GM15510 (cell line): ENCODE measurements around the gene RASA2.

Experiments
- POLR2A ChIP-seq: IDR thresholded peaks from 3 replicates; pipeline ENCODE4 v1.6.1; 2011; ENCODE audit warnings: borderline replicate concordance; ENCODE audit not compliant: insufficient read length; ENCODE audit errors: extremely low read depth

The RASA2 gene

DNA sequence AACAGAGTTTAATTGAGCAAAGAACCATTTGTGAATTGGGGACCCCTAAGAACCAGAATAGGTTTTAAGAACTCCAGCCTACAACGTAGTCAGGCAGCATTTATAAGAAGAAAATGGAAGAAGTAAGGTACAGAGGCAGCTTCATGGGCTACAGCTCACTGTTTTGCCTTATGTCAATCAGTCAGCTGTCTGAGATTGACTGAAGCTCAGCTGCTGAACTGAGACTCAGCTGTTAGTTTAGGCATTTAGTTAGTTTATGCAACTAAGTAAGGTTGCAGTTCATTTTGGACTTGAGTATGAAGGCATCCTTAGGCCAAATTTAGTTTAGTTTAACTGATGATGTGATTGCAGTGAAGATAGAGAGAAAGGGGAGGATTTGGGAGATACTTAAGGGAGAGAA lies 34.1 kb upstream of the RASA2 start:
- TF ChIP-seq POLR2A = no peak

DNA sequence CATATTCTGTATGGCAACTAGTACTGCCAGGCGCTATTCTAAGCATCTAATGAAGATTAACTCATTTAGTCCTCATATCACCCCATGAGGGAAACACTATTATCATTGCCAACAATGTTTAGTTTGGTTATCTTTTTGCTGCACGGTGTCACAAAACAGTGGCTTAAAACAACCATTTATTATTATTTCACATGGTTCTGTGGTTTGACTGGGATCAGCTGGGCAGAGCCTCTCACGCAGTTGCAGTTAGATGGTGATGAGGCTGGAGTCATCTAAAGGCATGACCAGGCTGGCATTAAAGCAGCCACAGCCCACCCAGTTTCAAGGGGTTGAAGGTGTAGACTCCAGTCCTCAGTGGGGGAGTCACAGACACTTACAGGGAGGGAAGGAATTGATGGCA lies 32.8 kb upstream of the RASA2 start:
- no peak for TF ChIP-seq POLR2A

DNA sequence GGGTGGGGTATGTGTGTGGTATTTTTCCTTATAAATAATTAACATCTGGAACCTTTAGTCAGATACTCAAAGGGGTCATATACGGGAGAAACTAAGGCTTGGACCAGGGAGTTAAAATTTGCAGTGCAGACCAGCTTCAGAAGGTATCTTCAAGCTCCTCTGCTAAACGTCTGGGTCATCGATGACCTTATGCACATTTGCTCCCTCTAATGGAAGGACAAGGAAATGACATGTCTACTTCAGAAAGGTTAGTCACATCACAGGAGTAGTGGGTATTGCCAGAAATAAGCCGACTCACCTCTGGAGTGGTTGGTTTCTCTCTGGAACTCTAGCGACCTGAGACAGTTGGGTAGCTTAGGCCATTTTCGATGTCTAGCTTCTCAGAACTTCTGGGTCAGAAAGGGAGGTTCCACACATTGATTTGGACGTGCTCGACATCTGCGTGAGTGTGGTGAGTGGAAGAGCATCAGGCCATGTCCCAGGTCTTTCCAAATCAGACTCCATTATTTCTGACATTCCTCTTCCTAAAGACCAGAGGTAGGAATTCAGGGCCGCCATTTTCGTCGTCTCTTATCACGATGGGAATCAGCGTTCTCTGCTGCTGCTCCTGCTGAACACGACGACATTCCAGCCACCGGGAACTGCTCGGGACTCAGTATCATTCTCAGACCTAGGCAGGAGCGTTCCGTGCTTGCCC lies 31.8 kb upstream of the RASA2 start:
- TF ChIP-seq POLR2A = no peak

DNA sequence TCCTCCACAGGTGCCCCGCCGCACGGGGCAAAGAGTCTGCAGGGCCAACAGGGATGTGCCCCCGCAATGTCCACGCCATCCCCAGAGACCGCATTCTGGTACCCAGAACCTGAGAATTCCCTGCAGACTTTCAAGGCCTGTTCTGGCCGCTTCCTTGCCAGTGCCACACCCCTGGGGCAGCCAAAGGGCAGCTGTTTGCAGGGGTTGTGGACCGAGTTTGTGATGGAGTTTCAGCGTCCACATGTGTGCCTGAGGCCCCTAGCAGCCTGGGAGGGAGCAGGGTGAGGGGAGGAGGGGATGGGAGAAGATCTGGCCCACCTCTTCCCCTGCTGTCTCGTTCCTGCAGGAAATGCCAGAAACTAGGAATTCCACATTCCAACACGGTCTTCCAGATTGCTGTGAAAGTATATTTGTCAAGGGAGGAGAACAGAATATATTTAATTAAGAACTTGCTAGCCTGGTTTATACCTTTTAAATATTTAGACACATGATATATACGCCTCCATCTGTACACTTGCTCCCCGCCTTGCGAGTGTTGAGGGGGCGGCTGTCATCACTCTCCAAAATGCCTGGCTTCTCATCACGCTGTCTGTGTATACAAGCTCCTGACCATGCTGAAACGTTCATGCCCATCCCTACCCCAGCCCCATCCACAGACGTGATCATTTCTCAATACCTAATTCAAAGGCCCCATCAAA lies 31.1 kb upstream of the RASA2 start:
- no peak for TF ChIP-seq POLR2A

DNA sequence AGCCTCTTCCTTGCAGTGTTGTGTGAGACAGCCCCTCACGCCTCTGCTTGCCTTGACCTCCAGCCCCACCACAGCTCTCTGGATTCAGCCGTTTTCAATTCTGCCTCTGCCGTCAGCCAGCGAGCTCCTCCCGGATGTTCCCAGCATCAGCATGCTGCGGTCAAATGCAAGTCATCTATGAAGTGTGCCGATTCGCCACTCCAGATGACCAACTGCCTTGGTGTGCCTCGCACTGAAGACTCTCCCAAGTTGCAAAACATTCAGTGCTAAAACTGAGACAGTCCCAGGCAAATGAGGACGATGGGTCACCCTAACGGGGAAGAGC lies 30.6 kb upstream of the RASA2 start:
- TF ChIP-seq POLR2A = no peak

DNA sequence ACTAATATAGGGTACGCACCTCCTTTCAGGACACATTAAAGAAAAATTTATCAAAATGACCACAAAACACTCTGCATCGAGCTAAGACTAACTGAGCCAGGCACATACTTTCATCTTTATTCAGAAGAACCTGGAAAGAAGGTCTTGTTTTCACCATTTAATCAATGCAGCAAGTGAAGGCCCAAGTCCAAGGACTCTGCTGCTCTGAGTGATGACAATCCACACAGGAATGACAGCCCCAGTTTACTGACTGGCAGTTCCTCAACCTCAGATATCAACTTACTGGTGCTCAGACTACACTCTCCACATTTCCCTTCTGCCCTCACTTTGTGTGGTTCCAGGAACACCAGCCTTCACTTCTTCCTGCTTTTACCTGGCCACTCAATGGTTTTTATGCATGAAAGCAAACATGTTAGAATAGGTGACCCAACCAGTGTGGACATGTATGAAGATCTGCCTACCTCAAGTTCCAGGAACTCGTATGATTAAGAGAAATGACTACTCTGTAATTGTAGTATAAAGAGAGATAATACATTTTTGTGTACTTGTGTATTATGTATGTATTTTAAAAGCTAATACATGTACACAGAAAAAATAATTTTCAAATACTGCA lies 29.1 kb upstream of the RASA2 start:
- TF ChIP-seq POLR2A = no peak

DNA sequence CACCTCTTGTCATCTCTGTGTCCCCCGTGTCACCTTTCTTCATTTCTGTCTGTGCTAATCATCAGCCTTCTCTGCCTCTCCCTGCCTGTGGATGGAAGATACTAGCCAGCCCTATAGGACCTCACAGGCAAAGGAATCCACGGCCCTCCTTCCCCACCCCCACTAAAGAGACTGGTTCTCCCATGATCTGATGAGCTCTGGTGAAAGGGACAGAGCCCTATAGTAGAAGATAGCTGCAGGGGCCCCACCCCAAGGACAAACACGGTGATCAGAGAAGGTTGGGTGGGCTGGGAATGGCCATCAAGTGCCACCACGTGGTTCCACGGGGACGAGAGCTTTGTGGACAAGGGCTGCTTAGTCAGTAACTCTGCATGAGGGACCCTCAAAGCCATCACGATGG lies 27.8 kb upstream of the RASA2 start:
- no peak for TF ChIP-seq POLR2A

DNA sequence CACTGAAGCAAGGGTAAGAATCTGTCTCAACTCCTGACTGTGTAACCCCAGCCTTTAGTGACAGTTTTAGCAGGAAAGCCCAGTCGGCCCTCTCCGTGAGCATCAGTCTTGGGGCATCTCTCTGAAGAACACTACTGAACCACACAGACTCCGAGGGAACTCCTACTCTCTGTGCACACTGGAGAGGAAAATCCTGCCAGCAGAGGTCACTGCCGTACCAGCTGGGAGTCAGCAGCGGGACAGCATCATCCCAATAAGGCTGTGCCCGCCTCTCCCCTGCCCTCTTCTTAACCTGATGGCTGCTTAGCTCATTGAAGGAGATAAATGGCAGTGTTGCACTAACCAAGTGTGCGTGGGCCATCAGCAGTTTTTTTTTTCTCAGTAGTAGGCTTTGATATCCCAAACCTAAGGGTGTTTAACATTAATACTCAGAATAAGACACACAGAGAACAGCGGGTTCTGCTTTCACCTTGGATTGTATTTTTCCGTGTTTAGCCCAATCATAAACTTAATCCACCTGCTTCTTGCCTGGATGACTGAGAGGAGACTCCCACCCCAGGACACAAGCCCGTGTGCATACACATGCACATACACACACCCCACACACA lies 26.6 kb upstream of the RASA2 start:
- TF ChIP-seq POLR2A = no peak

DNA sequence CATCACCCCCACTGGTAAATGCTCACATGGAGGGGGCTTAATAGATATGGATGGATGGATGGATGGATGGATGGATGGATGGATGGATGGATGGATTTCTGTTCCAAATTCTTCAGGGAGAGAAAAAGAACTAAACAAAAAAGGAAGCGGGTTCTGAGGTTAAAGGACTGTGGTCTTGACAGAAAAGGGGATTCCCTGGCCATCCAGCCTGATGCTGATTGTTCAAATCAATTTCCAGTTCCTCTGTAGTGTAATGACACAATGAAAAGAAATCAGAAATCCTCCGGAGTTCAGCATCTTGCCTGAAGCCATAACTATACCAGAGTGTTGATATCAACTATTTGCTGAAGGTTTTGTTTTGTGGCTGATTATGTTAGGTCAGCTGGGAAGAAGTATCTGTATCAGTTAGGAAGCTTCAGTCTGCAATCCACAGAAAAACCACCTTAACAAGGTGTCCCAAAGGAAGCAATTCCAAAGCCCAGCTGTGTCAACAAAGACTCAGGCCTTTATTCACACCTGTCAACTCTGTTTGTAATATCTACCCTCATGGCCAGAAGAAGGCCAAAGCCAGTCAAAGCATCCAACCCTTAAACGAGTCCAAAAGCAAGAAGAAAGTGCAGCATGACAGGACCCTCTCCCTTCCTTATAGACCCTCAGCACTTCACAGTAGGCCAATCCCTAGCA lies 24.5 kb upstream of the RASA2 start:
- TF ChIP-seq POLR2A = no peak

DNA sequence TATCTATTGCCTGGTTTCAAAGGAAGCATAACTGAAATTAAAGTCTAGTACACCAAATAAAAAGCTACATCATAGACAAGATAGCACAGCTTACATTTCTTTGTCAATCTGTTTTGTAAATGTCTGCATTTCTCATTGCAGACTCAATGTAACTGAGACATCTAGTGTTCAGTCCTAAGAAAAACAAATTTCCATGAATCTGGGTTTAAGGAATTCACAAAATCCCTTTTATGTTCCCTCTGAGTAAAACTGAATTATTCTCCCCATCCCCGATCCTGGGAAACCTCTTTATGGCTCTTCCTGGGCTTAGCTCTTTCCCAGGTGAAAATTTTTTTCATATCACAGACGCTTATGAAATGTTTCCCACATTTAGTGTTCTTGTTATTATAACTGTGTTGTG lies 21.6 kb upstream of the RASA2 start:
- no peak for TF ChIP-seq POLR2A

DNA sequence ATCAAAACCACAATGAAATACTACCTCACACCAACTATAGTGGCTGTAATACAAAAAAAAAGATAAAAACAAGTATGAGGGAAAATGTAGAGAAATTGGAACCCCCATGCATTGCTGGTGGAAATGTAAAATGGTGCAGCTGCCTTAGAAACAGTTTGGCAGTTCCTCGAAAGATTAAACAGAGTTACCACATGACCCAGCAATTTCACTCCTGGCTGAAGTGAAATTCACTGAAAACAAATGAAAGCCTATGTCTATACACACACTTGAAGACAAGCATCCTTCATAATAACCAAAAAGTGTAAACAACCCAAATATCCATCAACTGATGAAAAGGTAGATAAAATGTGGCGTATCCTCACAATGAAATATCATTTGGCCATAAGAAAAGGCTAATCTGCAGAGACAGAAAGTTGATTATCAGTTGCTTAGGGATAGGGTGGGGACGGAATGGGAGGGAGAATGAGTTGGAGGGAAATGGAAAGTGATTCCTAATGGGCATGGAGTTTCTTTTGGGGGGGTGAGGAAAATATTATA lies 20.1 kb upstream of the RASA2 start:
- TF ChIP-seq POLR2A = no peak

DNA sequence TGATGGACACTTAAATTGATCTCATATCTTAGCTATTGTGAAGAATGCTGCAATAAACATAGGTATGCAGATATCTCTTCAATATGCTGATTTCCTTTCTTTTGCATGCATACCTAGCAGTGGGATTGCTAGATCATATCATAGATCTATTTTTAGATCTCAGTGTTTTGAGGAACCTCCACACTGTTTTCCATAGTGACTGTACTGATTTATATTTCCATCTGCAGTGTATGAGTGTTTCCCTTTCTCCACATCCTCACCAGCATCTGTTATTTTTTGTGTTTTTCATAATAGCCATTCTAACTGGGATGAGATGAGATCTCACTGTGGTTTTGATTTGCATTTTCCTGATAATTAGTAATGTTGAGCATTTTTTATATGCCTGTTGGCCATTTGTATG lies 17.1 kb upstream of the RASA2 start:
- TF ChIP-seq POLR2A = no peak

DNA sequence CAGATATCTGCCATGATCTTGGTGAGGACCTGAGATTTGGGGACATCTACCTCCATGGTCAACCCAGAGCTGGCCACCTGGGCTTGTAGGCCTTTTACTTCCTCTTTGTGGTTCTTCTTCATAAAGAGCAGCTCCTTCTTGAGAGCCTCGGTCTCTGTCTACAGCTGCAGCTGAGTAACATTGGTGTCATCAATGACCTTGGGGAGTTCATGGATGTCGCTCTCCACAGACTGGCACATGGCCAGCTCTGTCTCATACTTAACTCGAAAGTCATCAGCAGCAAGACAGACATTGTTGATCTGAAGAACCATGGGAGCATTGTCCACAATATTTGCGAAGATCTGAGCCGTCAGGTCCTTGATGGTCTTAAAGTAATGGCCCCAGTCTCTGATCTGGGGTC lies 15.7 kb upstream of the RASA2 start:
- no peak for TF ChIP-seq POLR2A

DNA sequence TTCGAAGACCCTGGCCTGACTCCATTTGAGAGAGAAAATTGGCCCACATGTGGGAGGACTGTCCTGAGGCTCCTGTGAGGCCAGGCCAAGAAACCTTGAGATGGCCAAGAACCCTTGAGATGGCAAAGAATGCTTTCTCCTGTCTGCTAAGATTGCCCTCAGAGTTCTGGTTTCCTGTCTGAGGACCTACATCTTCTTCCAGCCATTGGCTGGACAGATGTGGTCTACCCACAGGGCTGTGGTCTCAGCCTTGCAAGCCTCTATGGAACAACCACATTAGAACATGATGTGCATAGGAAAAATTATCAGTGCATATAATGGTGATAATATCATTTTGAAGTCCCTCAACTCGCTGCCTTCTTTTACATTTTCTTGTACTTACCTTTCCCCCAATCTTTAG lies 10.8 kb upstream of the RASA2 start:
- no peak for TF ChIP-seq POLR2A

DNA sequence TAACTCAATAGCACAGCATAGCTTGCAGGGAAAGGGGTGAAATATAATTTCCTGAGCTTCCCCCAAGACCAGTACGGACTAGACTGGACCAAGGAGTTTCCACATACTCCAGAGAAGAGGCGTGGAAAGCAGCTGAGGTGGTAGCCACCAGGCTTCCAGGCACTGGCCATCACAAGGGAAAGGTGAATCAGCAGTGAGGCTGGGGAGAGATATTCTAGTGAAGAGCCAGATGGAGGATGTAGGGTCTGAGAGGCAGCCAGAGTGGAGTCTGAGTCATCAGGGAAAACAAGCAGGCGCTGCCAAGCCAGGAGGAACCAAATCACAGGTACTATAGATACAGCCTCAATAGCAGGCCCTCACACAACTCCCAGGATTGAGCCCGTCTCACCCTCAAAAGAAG lies 9.6 kb upstream of the RASA2 start:
- no peak for TF ChIP-seq POLR2A

DNA sequence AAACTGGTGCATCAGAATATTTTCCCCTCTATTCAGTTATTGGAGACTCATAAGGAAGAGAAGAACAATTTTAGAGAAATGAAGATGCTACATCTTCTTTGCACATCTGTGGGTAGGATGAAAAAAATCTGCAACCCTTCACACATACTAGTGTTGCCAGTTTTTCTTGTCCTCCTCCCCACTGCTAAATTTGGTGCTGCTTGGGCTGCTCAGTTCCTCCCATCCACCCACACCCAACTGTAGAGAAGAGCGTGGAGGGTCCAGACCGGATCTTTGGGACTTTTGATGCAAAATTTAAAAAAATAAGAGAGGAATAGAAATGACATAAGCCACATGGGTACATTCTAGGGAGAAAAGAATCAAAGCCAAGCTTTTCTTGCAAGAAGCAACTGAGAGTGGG lies 8.7 kb upstream of the RASA2 start:
- TF ChIP-seq POLR2A = no peak
